SK-N-SH (cell line): ENCODE data around the gene IL18R1.

Experiments used
- EZH2phosphoT487 ChIP-seq: fragments of 200-600 bp; sonication (generic); IDR thresholded peaks from 2 replicates; pipeline ENCODE4 v1.6.1; 2017; ENCODE audit warnings: low read depth, mixed run types, mild to moderate bottlenecking, antibody characterized with exemption, moderate library complexity, borderline replicate concordance
- SIN3A ChIP-seq: IDR thresholded peaks from 2 replicates; pipeline ENCODE4 v1.6.1; 2012; ENCODE audit warnings: low read depth, mild to moderate bottlenecking, low read length, moderate library complexity, borderline replicate concordance

GRCh38 chr2:102350137-102350793, 5.3 kb upstream of the IL18R1 start:
- TF ChIP-seq EZH2phosphoT487 = no peak
- TF ChIP-seq SIN3A = no peak
